ENCODE data around the gene GGT6. TPM values are rescaled to one million over a fixed set of nuclear protein-coding genes. Genes with fewer than 3 reads are reported as not detected.
A peak's percentile ranks its signal among the peaks of the same experiment; 100 is the strongest.

The GGT6 gene
- total and polyA plus RNA-seq, 2 experiments from 2014 or later, result not detected

DNA sequence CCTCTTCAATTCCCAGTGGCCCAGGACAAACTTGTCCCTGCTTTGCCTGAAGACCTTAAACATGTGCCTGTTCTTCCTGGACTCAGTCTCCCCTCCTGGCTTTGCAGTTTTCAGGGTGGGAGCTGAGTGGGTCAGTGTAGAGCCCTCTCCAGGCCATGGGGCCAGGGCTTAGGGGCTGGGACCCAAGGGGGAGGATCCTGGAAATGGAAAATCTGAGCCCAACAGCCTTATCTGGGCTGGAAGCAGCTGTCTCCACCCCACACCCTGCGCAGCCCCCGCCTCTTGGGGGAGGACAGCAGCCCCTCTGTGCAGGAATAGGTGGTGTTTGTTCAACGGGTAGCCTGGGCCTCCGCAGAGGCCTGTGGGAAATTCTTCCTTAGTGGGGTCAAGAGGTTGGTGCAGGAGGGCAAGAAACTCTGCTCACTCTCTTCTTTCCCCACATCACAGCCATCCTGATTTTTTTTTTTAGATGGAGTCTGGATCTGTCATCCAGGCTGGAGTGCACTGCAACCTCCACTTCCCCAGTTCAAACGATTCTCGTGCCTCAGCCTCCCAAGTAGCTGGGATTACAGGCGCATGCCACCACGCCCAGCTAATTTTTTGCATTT is 17.1 kb upstream of the GGT6 start:
- peak in 1 of 2 donors; percentile 41 for DNase-seq (ENCODE audit: low read depth in 1 of 2, low spot score in 1 of 2)
- Histone ChIP-seq H3K27ac (peak overlapping the region; percentile 93), H3K4me1 (ENCODE audit: low read depth) (peaks cover 36% of the 10 kb centered on the region), H3K36me3 (no peaks in the 10 kb centered on the region), H3K4me3 (no peak overlapping the region), H3K27me3 (no peaks in the 10 kb centered on the region), H3K9me3 (ENCODE audit: low read depth) (no peaks in the 10 kb centered on the region)
- TF ChIP-seq, protein P1, sequence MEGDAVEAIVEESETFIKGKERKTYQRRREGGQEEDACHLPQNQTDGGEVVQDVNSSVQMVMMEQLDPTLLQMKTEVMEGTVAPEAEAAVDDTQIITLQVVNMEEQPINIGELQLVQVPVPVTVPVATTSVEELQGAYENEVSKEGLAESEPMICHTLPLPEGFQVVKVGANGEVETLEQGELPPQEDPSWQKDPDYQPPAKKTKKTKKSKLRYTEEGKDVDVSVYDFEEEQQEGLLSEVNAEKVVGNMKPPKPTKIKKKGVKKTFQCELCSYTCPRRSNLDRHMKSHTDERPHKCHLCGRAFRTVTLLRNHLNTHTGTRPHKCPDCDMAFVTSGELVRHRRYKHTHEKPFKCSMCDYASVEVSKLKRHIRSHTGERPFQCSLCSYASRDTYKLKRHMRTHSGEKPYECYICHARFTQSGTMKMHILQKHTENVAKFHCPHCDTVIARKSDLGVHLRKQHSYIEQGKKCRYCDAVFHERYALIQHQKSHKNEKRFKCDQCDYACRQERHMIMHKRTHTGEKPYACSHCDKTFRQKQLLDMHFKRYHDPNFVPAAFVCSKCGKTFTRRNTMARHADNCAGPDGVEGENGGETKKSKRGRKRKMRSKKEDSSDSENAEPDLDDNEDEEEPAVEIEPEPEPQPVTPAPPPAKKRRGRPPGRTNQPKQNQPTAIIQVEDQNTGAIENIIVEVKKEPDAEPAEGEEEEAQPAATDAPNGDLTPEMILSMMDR (IDR thresholded peaks at IDR 0.05; ENCODE audit: low read depth, low read length), result no peak

DNA sequence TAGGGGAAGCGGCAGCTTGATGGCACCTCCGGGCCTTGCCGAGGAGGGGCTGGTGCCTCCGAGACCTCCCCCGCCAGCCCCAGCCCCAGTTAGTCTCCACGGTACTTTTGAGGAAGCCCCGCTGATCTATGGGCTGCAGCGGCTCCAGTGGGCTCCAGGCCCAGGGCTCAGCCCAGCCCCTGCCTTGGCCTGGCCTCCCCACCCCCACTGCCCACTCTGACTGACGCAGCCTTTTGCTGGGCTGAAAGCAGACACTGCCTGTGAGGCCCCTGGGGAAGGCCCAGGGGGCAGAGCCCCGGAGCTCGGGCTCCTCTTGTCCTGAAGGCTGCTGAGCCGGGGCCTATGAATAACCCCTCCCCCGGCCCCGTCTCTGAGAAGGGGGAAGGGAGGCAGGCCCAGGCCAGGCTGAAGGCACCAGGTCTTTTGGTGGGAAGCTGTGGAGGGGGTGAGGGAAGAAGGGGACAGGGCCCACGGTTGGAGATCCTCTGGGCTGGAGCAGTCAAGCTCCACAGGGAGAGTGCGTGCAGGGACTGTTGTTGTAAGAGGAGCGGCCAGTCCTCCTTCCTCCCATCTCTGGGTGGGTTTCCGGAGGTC is 16.4 kb upstream of the GGT6 start:
- DNase-seq (ENCODE audit: low read depth in 1 of 2, low spot score in 1 of 2), result peak; percentile 31 to 86
- Histone ChIP-seq H3K9me3 (ENCODE audit: low read depth) (no peaks in the 10 kb centered on the region), H3K4me3 (no peak overlapping the region), H3K36me3 (no peaks in the 10 kb centered on the region), H3K27ac (peak overlapping the region; percentile 93), H3K27me3 (no peaks in the 10 kb centered on the region), H3K4me1 (ENCODE audit: low read depth) (peaks cover 30% of the 10 kb centered on the region)
- TF ChIP-seq, protein P1 (IDR thresholded peaks at IDR 0.05; ENCODE audit: low read depth, low read length), result no peak

DNA sequence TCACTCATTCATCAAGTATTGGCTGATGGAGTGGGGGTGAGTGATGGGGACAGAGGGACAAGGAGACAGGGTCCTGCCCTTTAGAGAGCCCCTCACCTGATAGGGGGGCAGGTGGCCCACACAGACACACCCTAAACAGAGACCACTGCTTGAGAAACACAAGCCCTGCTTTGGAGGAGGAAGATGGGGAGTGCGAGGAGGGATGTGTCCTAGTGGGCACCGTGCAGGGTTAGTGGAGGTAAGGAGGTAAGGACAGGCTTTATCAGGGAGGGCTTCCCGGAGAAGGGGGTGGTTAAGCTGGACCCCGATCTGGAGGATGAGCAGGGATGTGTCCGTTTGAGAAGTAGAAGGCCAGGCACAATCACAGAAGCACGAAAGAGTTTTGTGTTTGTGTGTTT is 15.8 kb upstream of the GGT6 start:
- TF ChIP-seq, protein P1 (IDR thresholded peaks at IDR 0.05; ENCODE audit: low read depth, low read length), result no peak

DNA sequence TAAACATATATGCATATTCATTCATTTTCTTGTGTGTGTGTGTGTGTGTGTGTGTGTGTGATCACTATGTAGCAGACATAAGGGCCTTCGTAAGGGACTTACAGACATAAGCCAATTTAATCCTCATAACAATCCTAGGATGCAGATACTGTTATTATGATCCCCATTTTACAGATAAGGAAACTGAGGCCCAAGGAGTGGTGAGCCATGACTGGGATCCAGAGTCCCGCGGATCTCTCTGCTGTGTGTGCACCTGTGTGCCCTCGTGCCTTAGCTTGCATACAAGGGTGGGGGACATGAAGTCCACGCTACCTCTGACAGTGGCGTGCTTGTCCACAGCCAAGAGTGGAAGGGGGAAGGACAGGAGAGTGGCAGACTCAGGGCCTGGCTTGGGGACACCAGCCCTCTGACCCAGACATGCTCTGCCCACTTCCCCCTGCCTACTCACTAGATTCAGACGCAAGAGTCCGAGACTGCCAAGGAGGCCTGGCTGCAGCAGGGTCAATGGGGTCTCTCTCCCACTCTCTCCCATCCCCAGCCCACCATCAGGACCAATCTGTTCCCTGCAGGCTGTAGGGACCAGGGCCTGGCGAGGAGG is 14.2 kb upstream of the GGT6 start:
- no peak overlapping the region for H3K27ac ChIP-seq
- no peaks in the 10 kb centered on the region for H3K9me3 ChIP-seq (ENCODE audit: low read depth)
- no peak for DNase-seq (ENCODE audit: low read depth in 1 of 2, low spot score in 1 of 2)
- H3K36me3 ChIP-seq, result no peaks in the 10 kb centered on the region
- no peaks in the 10 kb centered on the region for H3K27me3 ChIP-seq
- H3K4me1 ChIP-seq (ENCODE audit: low read depth), result peaks cover 30% of the 10 kb centered on the region
- H3K4me3 ChIP-seq, result no peak overlapping the region
- TF ChIP-seq, protein P1 (IDR thresholded peaks at IDR 0.05; ENCODE audit: low read depth, low read length), result no peak

More for the DNA sequence above, 15.8 kb upstream of the GGT6 start:
- peak overlapping the region; percentile 93 for H3K27ac ChIP-seq
- no peaks in the 10 kb centered on the region for H3K9me3 ChIP-seq (ENCODE audit: low read depth)
- no peaks in the 10 kb centered on the region for H3K27me3 ChIP-seq
- no peak overlapping the region for H3K4me3 ChIP-seq
- DNase-seq (ENCODE audit: low read depth in 1 of 2, low spot score in 1 of 2), result no peak
- H3K4me1 ChIP-seq (ENCODE audit: low read depth), result peaks cover 30% of the 10 kb centered on the region
- no peaks in the 10 kb centered on the region for H3K36me3 ChIP-seq

DNA sequence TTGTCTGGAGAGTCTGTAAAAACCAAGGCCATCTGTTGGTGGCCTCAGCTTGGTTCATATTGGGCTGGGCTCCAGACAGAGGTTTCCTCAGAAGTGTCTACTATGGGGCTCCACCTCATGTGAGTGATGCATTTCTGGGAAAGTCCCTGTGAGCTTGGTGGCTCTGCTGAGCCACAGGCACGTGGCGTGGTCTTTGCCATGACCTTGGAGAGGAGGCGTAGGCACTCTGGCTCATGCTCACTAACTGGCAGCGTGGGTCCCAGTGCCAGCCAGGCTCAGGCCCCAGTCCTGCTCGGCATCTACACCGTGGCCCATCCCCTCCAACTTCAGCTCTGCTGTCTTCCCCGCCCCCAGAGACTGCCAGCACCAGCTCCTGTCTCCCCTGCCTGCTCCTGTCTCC is 13.3 kb upstream of the GGT6 start:
- Histone ChIP-seq H3K4me3 (no peak overlapping the region), H3K27me3 (no peaks in the 10 kb centered on the region), H3K9me3 (ENCODE audit: low read depth) (no peaks in the 10 kb centered on the region), H3K4me1 (ENCODE audit: low read depth) (peaks cover 30% of the 10 kb centered on the region), H3K27ac (peak overlapping the region; percentile 5), H3K36me3 (no peaks in the 10 kb centered on the region)
- TF ChIP-seq, protein P1 (IDR thresholded peaks at IDR 0.05; ENCODE audit: low read depth, low read length), result no peak
- DNase-seq (ENCODE audit: low read depth in 1 of 2, low spot score in 1 of 2), result no peak

Measured in cardiac muscle cell (in vitro differentiated cells and primary cell).